Measurements from ENCODE around the gene ABCA2.

ABCA2 gene

GRCh38 chr9:137074657-137075274 is 46.7 kb upstream of the ABCA2 start:
- H3K4me3 ChIP-seq (ENCODE audit: low read depth, low read length): no peak overlapping the region
- ChIA-PET POLR2A (no interaction called here), CTCF (interaction anchor here (0.6 to 17.0 kb wide), 2 partner anchors 7 to 13 kb away, joined by 3 to 208 read pairs; partner anchors contain the start of gene SAPCD2)
- no peak for TF ChIP-seq CTCF (IDR thresholded peaks at IDR 0.05; ENCODE audit: insufficient read depth, low read length, missing control alignments)
- DNase-seq (ENCODE audit: low read depth, low spot score): no peak

GRCh38 chr9:137073992-137074399 is 46.0 kb upstream of the ABCA2 start:
- no peak for DNase-seq (ENCODE audit: low read depth, low spot score)
- CTCF ChIA-PET: interaction anchor here (17.0 to 19.1 kb wide), 2 partner anchors 6 to 23 kb away, joined by 208 to 364 read pairs; partner anchors contain the start of genes ENTPD2, NPDC1 and SAPCD2
- no peak overlapping the region for H3K4me3 ChIP-seq (ENCODE audit: low read depth, low read length)
- POLR2A ChIA-PET: no interaction called here
- TF ChIP-seq CTCF (IDR thresholded peaks at IDR 0.05; ENCODE audit: insufficient read depth, low read length, missing control alignments): no peak

- no peak overlapping the region; the same call in 1 of the 2 replicates for H3K4me3 ChIP-seq (ENCODE audit: low read depth, low read length)
- ChIA-PET POLR2A (interaction anchor here (0.9 kb wide), 1 partner anchor 16 kb away, joined by 3 read pairs; the partner anchor contains the start of gene MAN1B1), CTCF (interaction anchor here (0.8 to 21.0 kb wide), 8 partner anchors 11 to 284 kb away, joined by 3 to 364 read pairs (median 32); partner anchors contain the start of genes ABCA2, ENTPD2, FUT7 and MAN1B1)
- no peak for DNase-seq (ENCODE audit: low read depth, low spot score)
- TF ChIP-seq CTCF (IDR thresholded peaks at IDR 0.05; ENCODE audit: insufficient read depth, low read length, missing control alignments): no peak
These were observed 43.2 kb upstream of the ABCA2 start for GRCh38 chr9:137071282-137071681.

- CTCF ChIA-PET: interaction anchor here (0.8 to 21.0 kb wide), 9 partner anchors 12 to 284 kb away, joined by 3 to 364 read pairs (median 12); partner anchors contain the start of genes ABCA2, ENTPD2, FUT7 and MAN1B1
- peak overlapping the region; percentile 53 for H3K4me3 ChIP-seq (ENCODE audit: low read depth, low read length)
- DNase-seq (ENCODE audit: low read depth, low spot score): no peak
- TF ChIP-seq CTCF (IDR thresholded peaks at IDR 0.05; ENCODE audit: insufficient read depth, low read length, missing control alignments): no peak
- POLR2A ChIA-PET: interaction anchor here (0.9 to 1.2 kb wide), 2 partner anchors 16 to 42 kb away, joined by 3 to 4 read pairs; partner anchors contain the start of gene MAN1B1
These were observed 42.9 kb upstream of the ABCA2 start for GRCh38 chr9:137070906-137071275.

GRCh38 chr9:137070201-137070905 is 42.3 kb upstream of the ABCA2 start, which contains the start of gene SAPCD2:
Gene SAPCD2 (minus strand): TSS chr9:137070557. CDS start chr9:137070460, 97 bp downstream.
- H3K4me3 ChIP-seq (ENCODE audit: low read depth, low read length): peak within 1 kb of the TSS; percentile 53
- DNase-seq (ENCODE audit: low read depth, low spot score): no peak
- ChIA-PET CTCF (interaction anchor here (0.8 to 21.0 kb wide), 11 partner anchors 11 to 308 kb away, joined by 3 to 364 read pairs (median 12); partner anchors contain the start of genes ABCA2, ENTPD2, FUT7 and MAN1B1), POLR2A (interaction anchor here (0.8 to 1.2 kb wide), 2 partner anchors 16 to 41 kb away, joined by 3 to 4 read pairs; no protein-coding TSS in a partner anchor)
- no peak for TF ChIP-seq CTCF (IDR thresholded peaks at IDR 0.05; ENCODE audit: insufficient read depth, low read length, missing control alignments)
